Measurements from ENCODE around the gene UBN1.
"Not testable (repeated sequence)": the region's sequence is repeated elsewhere in the genome, so short reads cannot be mapped to it uniquely, and the experiment has no call there.

Gene UBN1

GRCh38 chr16:4894276-4895150 is 47.2 kb downstream of the UBN1 start:
- Histone ChIP-seq H3K4me2 (ENCODE audit: low read length) (no peak overlapping the region), H2AFZ (ENCODE audit: low read length) (no peak overlapping the region), H3K9me3 (ENCODE audit: low read length) (no peaks in the 10 kb centered on the region), H3K79me2 (ENCODE audit: insufficient read depth, low read length) (no peaks in the 10 kb centered on the region), H3K27me3 (ENCODE audit: insufficient read depth, low read length) (no peaks in the 10 kb centered on the region), H3K9ac (ENCODE audit: low read length) (no peak overlapping the region), H3F3A (ENCODE audit: insufficient read depth, low read length) (no peaks in the 10 kb centered on the region), H3K36me3 (ENCODE audit: insufficient read depth, low read length) (no peaks in the 10 kb centered on the region; the same call in 1 of the 2 replicates), H3K4me3 (ENCODE audit: low read depth, low read length, poor library complexity, severe bottlenecking) (no peak overlapping the region), H3K9me2 (ENCODE audit: low read depth, low read length) (no peaks in the 10 kb centered on the region), H4K20me1 (ENCODE audit: insufficient read depth, low read length) (no peaks in the 10 kb centered on the region), H3K4me1 (ENCODE audit: insufficient read depth, low read length, severe bottlenecking) (no peaks in the 10 kb centered on the region), H3K27ac (ENCODE audit: low read depth, low read length, poor library complexity, severe bottlenecking) (no peak overlapping the region)
- TF ChIP-seq CTCF (IDR thresholded peaks at IDR 0.05; ENCODE audit: low read length) (no peak), EZH2 (IDR thresholded peaks at IDR 0.05; ENCODE audit: borderline replicate concordance, low read length) (no peak)

GRCh38 chr16:4895366-4895765 is 48.1 kb downstream of the UBN1 start:
- H3K9ac ChIP-seq (ENCODE audit: low read length) = no peak overlapping the region
- H3F3A ChIP-seq (ENCODE audit: insufficient read depth, low read length) = no peaks in the 10 kb centered on the region
- H3K4me1 ChIP-seq (ENCODE audit: insufficient read depth, low read length, severe bottlenecking) = no peaks in the 10 kb centered on the region
- no peaks in the 10 kb centered on the region for H4K20me1 ChIP-seq (ENCODE audit: insufficient read depth, low read length)
- H3K36me3 ChIP-seq (ENCODE audit: insufficient read depth, low read length) = no peaks in the 10 kb centered on the region; the same call in 1 of the 2 replicates
- no peaks in the 10 kb centered on the region for H3K9me3 ChIP-seq (ENCODE audit: low read length)
- no peak for TF ChIP-seq CTCF (IDR thresholded peaks at IDR 0.05; ENCODE audit: low read length)
- TF ChIP-seq EZH2 (IDR thresholded peaks at IDR 0.05; ENCODE audit: borderline replicate concordance, low read length) = no peak
- H3K79me2 ChIP-seq (ENCODE audit: insufficient read depth, low read length) = no peaks in the 10 kb centered on the region
- no peaks in the 10 kb centered on the region for H3K9me2 ChIP-seq (ENCODE audit: low read depth, low read length)
- H3K27ac ChIP-seq (ENCODE audit: low read depth, low read length, poor library complexity, severe bottlenecking) = no peak overlapping the region
- no peak overlapping the region for H2AFZ ChIP-seq (ENCODE audit: low read length)
- H3K4me2 ChIP-seq (ENCODE audit: low read length) = no peak overlapping the region
- no peak overlapping the region for H3K4me3 ChIP-seq (ENCODE audit: low read depth, low read length, poor library complexity, severe bottlenecking)
- H3K27me3 ChIP-seq (ENCODE audit: insufficient read depth, low read length) = peaks cover 3% of the 10 kb centered on the region; the same call in 1 of the 2 replicates

- H3K4me1 ChIP-seq (ENCODE audit: insufficient read depth, low read length, severe bottlenecking); H3K79me2 ChIP-seq (ENCODE audit: insufficient read depth, low read length); H3K36me3 ChIP-seq (ENCODE audit: insufficient read depth, low read length); H3F3A ChIP-seq (ENCODE audit: insufficient read depth, low read length); H4K20me1 ChIP-seq (ENCODE audit: insufficient read depth, low read length); H2AFZ ChIP-seq (ENCODE audit: low read length); H3K9me2 ChIP-seq (ENCODE audit: low read depth, low read length); H3K27me3 ChIP-seq (ENCODE audit: insufficient read depth, low read length); H3K27ac ChIP-seq (ENCODE audit: low read depth, low read length, poor library complexity, severe bottlenecking); H3K4me3 ChIP-seq (ENCODE audit: low read depth, low read length, poor library complexity, severe bottlenecking); H3K9ac ChIP-seq (ENCODE audit: low read length); H3K4me2 ChIP-seq (ENCODE audit: low read length); H3K9me3 ChIP-seq (ENCODE audit: low read length): not testable (repeated sequence)
These were observed 49.5 kb downstream of the UBN1 start for GRCh38 chr16:4896761-4897160.

- Histone ChIP-seq H3K9ac (ENCODE audit: low read length) (no peak overlapping the region), H3K9me3 (ENCODE audit: low read length) (no peaks in the 10 kb centered on the region), H3K79me2 (ENCODE audit: insufficient read depth, low read length) (no peaks in the 10 kb centered on the region), H3K4me2 (ENCODE audit: low read length) (no peak overlapping the region), H3K36me3 (ENCODE audit: insufficient read depth, low read length) (no peaks in the 10 kb centered on the region; the same call in 1 of the 2 replicates), H3K27me3 (ENCODE audit: insufficient read depth, low read length) (peaks cover 3% of the 10 kb centered on the region; the same call in 1 of the 2 replicates), H3K4me3 (ENCODE audit: low read depth, low read length, poor library complexity, severe bottlenecking) (no peak overlapping the region), H3K9me2 (ENCODE audit: low read depth, low read length) (no peaks in the 10 kb centered on the region), H3K4me1 (ENCODE audit: insufficient read depth, low read length, severe bottlenecking) (no peaks in the 10 kb centered on the region), H4K20me1 (ENCODE audit: insufficient read depth, low read length) (no peaks in the 10 kb centered on the region), H2AFZ (ENCODE audit: low read length) (no peak overlapping the region), H3F3A (ENCODE audit: insufficient read depth, low read length) (no peaks in the 10 kb centered on the region), H3K27ac (ENCODE audit: low read depth, low read length, poor library complexity, severe bottlenecking) (no peak overlapping the region)
- TF ChIP-seq EZH2 (IDR thresholded peaks at IDR 0.05; ENCODE audit: borderline replicate concordance, low read length) (no peak), CTCF (IDR thresholded peaks at IDR 0.05; ENCODE audit: low read length) (no peak)
These were observed 50.0 kb downstream of the UBN1 start for GRCh38 chr16:4897328-4897727.

Measured in OCI-LY1 (cell line).